Breast epithelium (tissue), 4 donors: ENCODE measurements around the gene PTPRG. TPM values are rescaled to one million over a fixed set of nuclear protein-coding genes. Genes with fewer than 3 reads are reported as not detected.

Experiments
- DNase-seq, 2 donors: peaks; one replicate each; pipeline ENCODE4 v3.0.0-alpha.2; 2019; ENCODE audit warnings: low spot score in 2 of 2
- H3K27ac ChIP-seq, 2 donors: fragments of 200-600 bp; sonication (generic) in 1 of 2; one replicate each; pipeline ENCODE4 v1.5.1; 2016 to 2019; ENCODE audit warnings: mild to moderate bottlenecking in 1 of 2
- H3K27me3 ChIP-seq, 2 donors: fragments of 200-600 bp; sonication (generic) in 1 of 2; one replicate each; pipeline versions ENCODE4 v1.5.1 to v1.6.0; 2017 to 2019; ENCODE audit warnings: control low read depth in 1 of 2, mild to moderate bottlenecking in 1 of 2
- H3K36me3 ChIP-seq: fragments of 200-600 bp; one replicate; pipeline ENCODE4 v1.5.1; 2019
- H3K4me1 ChIP-seq, 2 donors: fragments of 200-600 bp; sonication (generic); one replicate each; pipeline ENCODE4 v1.5.1; 2016 to 2019; ENCODE audit warnings: control low read depth in 1 of 2
- H3K4me3 ChIP-seq, 3 donors: fragments of 200-600 bp; sonication (generic); 1 replicate in 2 of 3; 2 replicates in 1 of 3; pipeline ENCODE4 v1.5.1; 2016 to 2019; ENCODE audit warnings: mild to moderate bottlenecking in 3 of 3, moderate library complexity in 2 of 3
- H3K9me3 ChIP-seq, 2 donors: fragments of 200-600 bp; sonication (generic) in 1 of 2; one replicate each; pipeline ENCODE4 v1.5.1; 2016 to 2019; ENCODE audit warnings: control low read depth in 1 of 2
- POLR2A ChIP-seq: fragments of 450-650 bp; IDR thresholded peaks from one replicate; pipeline ENCODE4 v1.6.1; 2016; ENCODE audit warnings: antibody characterized with exemption, mild to moderate bottlenecking, moderate library complexity
- POLR2AphosphoS5 ChIP-seq, 3 donors: sonication (generic); formaldehyde crosslinking; IDR thresholded peaks; one replicate each; pipeline ENCODE4 v1.6.1; 2017; ENCODE audit warnings: antibody characterized with exemption in 3 of 3
- intact Hi-C: fragments of 100-400 bp; cut with DNase I; formaldehyde crosslinking; loops from one replicate; pipeline ENCODE4 v1.15.1; 2023; ENCODE audit warnings: low total_unique reads
- total RNA-seq, 3 donors: library from RNA; depleted of rRNA; stranded (reverse); fragments of >200 nt; gene quantifications; one replicate each; pipeline ENCODE4 v1.1.0, GENCODE V29; 2016
- TF ChIP-seq, protein P1 (sequence below), 3 donors: fragments of 450-650 bp; IDR thresholded peaks; one replicate each; pipeline ENCODE4 v1.5.1; 2016 to 2017; ENCODE audit warnings: antibody characterized with exemption in 3 of 3, mild to moderate bottlenecking in 3 of 3, moderate library complexity in 3 of 3

The PTPRG gene
- total RNA-seq, 3 donors from 2014 or later, result 42.3 to 179 (median 61.6) TPM

DNA sequence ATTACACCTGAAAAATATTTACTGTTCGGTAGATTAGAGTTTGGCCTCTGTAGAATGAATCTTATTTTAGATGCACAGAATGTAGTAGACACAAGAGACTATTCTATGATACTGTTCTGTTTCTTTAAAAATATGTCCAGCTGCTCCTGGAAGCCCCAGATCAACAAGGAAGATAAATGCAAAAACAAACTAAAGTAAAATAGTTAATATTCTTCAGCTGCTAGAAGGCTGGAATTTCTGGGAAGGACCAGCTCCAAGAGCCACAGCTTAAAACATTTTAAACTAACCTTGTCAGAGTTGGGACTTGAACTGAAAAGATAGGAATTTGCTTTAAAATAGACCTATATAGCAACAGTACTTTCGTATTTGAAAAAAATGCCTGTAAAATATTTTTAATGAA is 277.9 kb downstream of the PTPRG start:
- H3K36me3 ChIP-seq, result no peaks in the 10 kb centered on the region

DNA sequence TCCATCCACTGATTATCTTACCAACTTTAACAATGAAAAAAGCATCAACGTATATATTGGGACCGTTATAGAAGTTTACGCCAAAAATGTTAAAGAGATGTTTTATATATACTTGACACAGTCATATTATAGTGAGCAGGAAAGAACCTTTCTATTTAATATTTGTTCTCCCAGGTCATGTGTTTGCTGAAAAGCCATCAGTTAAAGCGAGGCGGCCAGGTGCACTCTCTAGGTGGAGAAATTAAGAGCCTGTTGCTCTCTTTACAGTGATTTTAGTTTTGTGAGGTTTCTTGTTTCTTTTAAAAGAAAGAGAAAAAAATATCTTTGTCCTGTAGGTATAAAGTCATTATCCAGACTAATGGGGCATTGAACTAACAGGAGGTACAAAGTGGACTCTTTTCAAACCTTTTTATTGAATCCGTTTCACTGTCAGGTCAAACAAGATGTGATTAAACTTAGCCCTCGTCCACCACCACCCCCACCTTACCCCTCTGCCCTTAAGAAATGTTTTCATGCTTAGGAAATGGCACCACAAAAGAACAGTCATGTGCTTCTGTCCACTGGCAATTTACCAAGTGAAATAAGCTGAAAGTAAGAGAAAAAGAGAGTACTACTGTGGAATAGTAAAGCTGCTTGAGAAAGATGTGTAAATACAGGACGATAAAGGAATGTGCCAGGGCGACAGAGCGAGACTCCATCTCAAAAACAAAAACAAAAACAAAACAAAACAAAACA is 279.9 kb downstream of the PTPRG start:
- H3K9me3 ChIP-seq, result no peaks in the 10 kb centered on the region
- DNase-seq, result no peak
- peak overlapping the region in 1 of 2 donors; percentile 20 for H3K27ac ChIP-seq
- H3K36me3 ChIP-seq, result no peaks in the 10 kb centered on the region
- H3K27me3 ChIP-seq, result no peaks in the 10 kb centered on the region
- intact Hi-C loops, result no loop called here
- no peaks in the 10 kb centered on the region for H3K4me1 ChIP-seq
- no peak overlapping the region for H3K4me3 ChIP-seq
- TF ChIP-seq POLR2AphosphoS5 (IDR thresholded peaks at IDR 0.05) (no peak), POLR2A (no peak)
- TF ChIP-seq, protein P1, sequence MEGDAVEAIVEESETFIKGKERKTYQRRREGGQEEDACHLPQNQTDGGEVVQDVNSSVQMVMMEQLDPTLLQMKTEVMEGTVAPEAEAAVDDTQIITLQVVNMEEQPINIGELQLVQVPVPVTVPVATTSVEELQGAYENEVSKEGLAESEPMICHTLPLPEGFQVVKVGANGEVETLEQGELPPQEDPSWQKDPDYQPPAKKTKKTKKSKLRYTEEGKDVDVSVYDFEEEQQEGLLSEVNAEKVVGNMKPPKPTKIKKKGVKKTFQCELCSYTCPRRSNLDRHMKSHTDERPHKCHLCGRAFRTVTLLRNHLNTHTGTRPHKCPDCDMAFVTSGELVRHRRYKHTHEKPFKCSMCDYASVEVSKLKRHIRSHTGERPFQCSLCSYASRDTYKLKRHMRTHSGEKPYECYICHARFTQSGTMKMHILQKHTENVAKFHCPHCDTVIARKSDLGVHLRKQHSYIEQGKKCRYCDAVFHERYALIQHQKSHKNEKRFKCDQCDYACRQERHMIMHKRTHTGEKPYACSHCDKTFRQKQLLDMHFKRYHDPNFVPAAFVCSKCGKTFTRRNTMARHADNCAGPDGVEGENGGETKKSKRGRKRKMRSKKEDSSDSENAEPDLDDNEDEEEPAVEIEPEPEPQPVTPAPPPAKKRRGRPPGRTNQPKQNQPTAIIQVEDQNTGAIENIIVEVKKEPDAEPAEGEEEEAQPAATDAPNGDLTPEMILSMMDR (IDR thresholded peaks at IDR 0.05), result no peak

More for the DNA sequence above, 277.9 kb downstream of the PTPRG start:
- no peaks in the 10 kb centered on the region for H3K27me3 ChIP-seq
- DNase-seq, result no peak
- H3K4me1 ChIP-seq, result no peaks in the 10 kb centered on the region
- H3K9me3 ChIP-seq, result no peaks in the 10 kb centered on the region
- H3K4me3 ChIP-seq, result no peak overlapping the region
- H3K27ac ChIP-seq, result no peak overlapping the region
- intact Hi-C loops, result no loop called here
- TF ChIP-seq, protein P1 (IDR thresholded peaks at IDR 0.05), result no peak
- TF ChIP-seq POLR2A (no peak), POLR2AphosphoS5 (IDR thresholded peaks at IDR 0.05) (no peak)

DNA sequence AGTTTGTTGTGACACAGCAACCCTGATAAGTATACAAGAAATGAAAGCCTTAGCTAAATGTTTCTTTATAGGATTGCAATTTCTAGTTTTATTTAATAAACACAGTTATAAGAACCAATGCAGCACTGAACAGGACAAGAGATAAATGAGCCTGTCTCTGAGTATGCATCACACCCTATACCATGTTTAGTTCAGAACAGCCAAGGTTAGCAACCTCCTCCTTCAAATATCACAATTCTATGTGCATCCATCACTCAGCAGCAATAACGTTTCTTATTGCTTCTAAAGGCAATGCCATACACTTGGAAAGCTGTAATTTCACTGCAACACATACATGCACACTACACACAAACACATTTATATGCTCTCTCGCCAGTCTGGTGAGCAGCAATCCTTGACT is 280.6 kb downstream of the PTPRG start:
- H3K9me3 ChIP-seq, result no peaks in the 10 kb centered on the region
- intact Hi-C loops, result no loop called here
- no peaks in the 10 kb centered on the region for H3K4me1 ChIP-seq
- DNase-seq, result no peak
- H3K27ac ChIP-seq, result no peak overlapping the region
- H3K27me3 ChIP-seq, result no peaks in the 10 kb centered on the region
- H3K36me3 ChIP-seq, result no peaks in the 10 kb centered on the region
- H3K4me3 ChIP-seq, result no peak overlapping the region
- TF ChIP-seq, protein P1 (IDR thresholded peaks at IDR 0.05), result no peak
- TF ChIP-seq POLR2AphosphoS5 (IDR thresholded peaks at IDR 0.05) (no peak), POLR2A (no peak)

DNA sequence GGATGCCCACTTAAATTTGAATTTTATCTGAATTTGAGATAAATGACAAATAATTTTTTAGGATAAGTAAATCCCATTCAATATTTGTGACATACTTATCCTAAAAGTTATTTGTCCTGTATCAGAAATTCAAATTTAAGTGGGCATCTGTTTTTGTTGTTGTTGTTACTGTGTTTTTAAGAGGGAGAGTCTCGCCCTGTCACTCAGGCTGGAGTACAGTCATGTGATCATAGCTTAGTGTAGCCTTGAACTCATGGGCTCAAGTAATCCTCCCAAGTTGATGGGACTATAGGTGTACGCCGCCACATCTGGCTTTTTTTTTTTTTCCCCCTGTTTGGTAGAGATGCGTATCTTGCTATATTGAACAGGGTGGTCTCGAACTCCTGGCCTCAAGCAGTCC is 283.0 kb downstream of the PTPRG start:
- H3K27ac ChIP-seq, result no peak overlapping the region
- H3K4me3 ChIP-seq, result no peak overlapping the region
- peaks cover 0 to 6% of the 10 kb centered on the region in 2 donors for H3K4me1 ChIP-seq
- no peaks in the 10 kb centered on the region for H3K36me3 ChIP-seq
- intact Hi-C loops, result no loop called here
- no peak for DNase-seq
- TF ChIP-seq POLR2A (no peak), POLR2AphosphoS5 (IDR thresholded peaks at IDR 0.05) (no peak)
- H3K27me3 ChIP-seq, result no peaks in the 10 kb centered on the region
- no peaks in the 10 kb centered on the region for H3K9me3 ChIP-seq

DNA sequence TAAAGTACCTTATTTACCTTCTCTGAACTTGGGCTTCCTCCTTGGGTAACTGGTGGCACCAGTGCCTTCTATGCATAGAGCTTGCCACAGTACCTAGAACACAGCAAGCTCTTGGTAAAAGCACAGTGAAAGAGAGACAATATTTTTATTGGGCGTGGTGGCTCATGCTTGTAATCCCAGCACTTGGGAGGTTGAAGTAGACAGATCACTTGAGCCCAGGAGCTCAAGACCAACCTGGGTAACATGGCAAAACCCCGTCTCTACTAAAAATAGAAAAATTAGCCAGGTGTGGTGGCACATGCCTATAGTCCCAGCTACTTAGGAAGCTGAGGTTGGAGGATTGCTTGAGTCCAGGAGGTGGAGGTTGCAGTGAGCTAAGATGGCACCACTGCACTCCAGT is 285.1 kb downstream of the PTPRG start:
- intact Hi-C loops, result no loop called here
- Histone ChIP-seq H3K4me3 (no peak overlapping the region), H3K27me3 (no peaks in the 10 kb centered on the region), H3K27ac (peak overlapping the region in 1 of 2 donors; percentile 81), H3K9me3 (no peaks in the 10 kb centered on the region), H3K36me3 (no peaks in the 10 kb centered on the region), H3K4me1 (peaks cover 0 to 6% of the 10 kb centered on the region in 2 donors)
- TF ChIP-seq, protein P1 (IDR thresholded peaks at IDR 0.05), result no peak
- TF ChIP-seq POLR2A (no peak), POLR2AphosphoS5 (IDR thresholded peaks at IDR 0.05) (no peak)
- no peak for DNase-seq
